CD14-positive monocyte (primary cell): Measurements from ENCODE around the gene LGALS3BP. TPM values are rescaled to one million over a fixed set of nuclear protein-coding genes. Genes with fewer than 3 reads are reported as not detected.
A peak's percentile ranks its signal among the peaks of the same experiment; 100 is the strongest.

Experiments used
- DNase-seq, 3 donors: peaks; one replicate each; pipeline ENCODE4 v3.0.0-alpha.2; 2011 to 2022
- H2AFZ ChIP-seq: 2 replicates; pipeline ENCODE4 v1.6.0; 2012; ENCODE audit warnings: mild to moderate bottlenecking, low read depth, low read length, inconsistent platforms; ENCODE audit not compliant: insufficient read depth, poor library complexity, severe bottlenecking
- H3K27ac ChIP-seq, 2 donors: 1 replicate in 1 of 2; 2 replicates in 1 of 2; pipeline ENCODE4 v1.5.1; 2012 to 2013; ENCODE audit warnings: low read length in 2 of 2, control low read depth in 1 of 2, inconsistent platforms in 1 of 2, low read depth in 1 of 2, mild to moderate bottlenecking in 1 of 2
- H3K27me3 ChIP-seq, 2 donors: one replicate each; pipeline versions ENCODE4 v1.6.0 to v1.6.1; 2011 to 2013; ENCODE audit warnings: low read length in 2 of 2; ENCODE audit not compliant: control insufficient read depth in 2 of 2, insufficient read depth in 2 of 2
- H3K36me3 ChIP-seq, 2 donors: replicated peaks in 1 of 2; 1 replicate in 1 of 2; 2 replicates in 1 of 2; pipeline versions ENCODE4 v1.5.1 to v1.6.1; 2012 to 2013; ENCODE audit warnings: low read length in 2 of 2, control low read depth in 1 of 2, inconsistent platforms in 1 of 2, mild to moderate bottlenecking in 1 of 2; ENCODE audit not compliant: insufficient read depth in 2 of 2, control insufficient read depth in 1 of 2
- H3K4me1 ChIP-seq, 2 donors: 1 replicate in 1 of 2; 2 replicates in 1 of 2; pipeline versions ENCODE4 v1.5.1 to v1.6.1; 2012 to 2013; ENCODE audit warnings: low read length in 2 of 2, control low read depth in 1 of 2, inconsistent platforms in 1 of 2, mild to moderate bottlenecking in 1 of 2, moderate library complexity in 1 of 2; ENCODE audit not compliant: insufficient read depth in 2 of 2, control insufficient read depth in 1 of 2
- H3K4me2 ChIP-seq: replicated peaks from 2 replicates; pipeline ENCODE3; 2012; ENCODE audit warnings: low read length, moderate library complexity, mild to moderate bottlenecking; ENCODE audit not compliant: poor library complexity, severe bottlenecking; ENCODE audit errors: extremely low read depth
- H3K4me3 ChIP-seq, 3 experiments: fragments of 200-600 bp in 1 of 3; sonication (generic) in 1 of 3; replicated peaks in 1 of 3; 1 replicate in 2 of 3; 2 replicates in 1 of 3; pipeline ENCODE4 v1.5.1; 2011 to 2013; ENCODE audit warnings: low read length in 3 of 3, mild to moderate bottlenecking in 3 of 3, control low read depth in 2 of 3, low read depth in 2 of 3, inconsistent platforms in 1 of 3, moderate library complexity in 1 of 3
- H3K79me2 ChIP-seq: 2 replicates; pipeline ENCODE4 v1.6.0; 2012; ENCODE audit warnings: mild to moderate bottlenecking, control low read depth, inconsistent platforms, low read length, moderate library complexity; ENCODE audit not compliant: insufficient read depth
- H3K9ac ChIP-seq: 2 replicates; pipeline ENCODE4 v1.6.0; 2017; ENCODE audit warnings: low read length, mild to moderate bottlenecking; ENCODE audit not compliant: insufficient read depth, poor library complexity, severe bottlenecking
- H3K9me3 ChIP-seq, 2 donors: replicated peaks in 1 of 2; 1 replicate in 1 of 2; 2 replicates in 1 of 2; pipeline versions ENCODE4 v1.5.1 to v1.6.1; 2012 to 2013; ENCODE audit warnings: low read length in 2 of 2, control low read depth in 1 of 2; ENCODE audit not compliant: control insufficient read depth in 1 of 2, insufficient read depth in 1 of 2
- H4K20me1 ChIP-seq: 2 replicates; pipeline ENCODE4 v1.6.0; 2012; ENCODE audit warnings: mild to moderate bottlenecking, low read length, control low read depth, moderate library complexity; ENCODE audit not compliant: insufficient read depth
- H3K27ac Mint-ChIP-seq, 7 donors: one replicate each; pipeline ENCODE4 v1.8.0; 2020; ENCODE audit warnings: mild to moderate bottlenecking in 7 of 7, mixed read lengths in 7 of 7, moderate library complexity in 6 of 7, inconsistent platforms in 2 of 7
- H3K27me3 Mint-ChIP-seq, 3 donors: one replicate each; pipeline ENCODE4 v1.8.0; 2021 to 2022; ENCODE audit warnings: low read depth in 3 of 3, mild to moderate bottlenecking in 3 of 3, mixed read lengths in 3 of 3, moderate library complexity in 3 of 3, inconsistent platforms in 1 of 3
- H3K36me3 Mint-ChIP-seq, 2 donors: one replicate each; pipeline ENCODE4 v1.8.0; 2020; ENCODE audit warnings: mixed read lengths in 2 of 2, inconsistent platforms in 1 of 2, mild to moderate bottlenecking in 1 of 2
- H3K4me1 Mint-ChIP-seq: one replicate; pipeline ENCODE4 v1.8.0; 2020; ENCODE audit warnings: mild to moderate bottlenecking, mixed read lengths
- H3K4me3 Mint-ChIP-seq, 2 donors: one replicate each; pipeline ENCODE4 v1.8.0; 2020; ENCODE audit warnings: mild to moderate bottlenecking in 2 of 2, mixed read lengths in 2 of 2, moderate library complexity in 1 of 2
- H3K9me3 Mint-ChIP-seq, 7 donors: one replicate each; pipeline ENCODE4 v1.8.0; 2020 to 2022; ENCODE audit warnings: mixed read lengths in 7 of 7, mild to moderate bottlenecking in 6 of 7, moderate library complexity in 6 of 7, inconsistent platforms in 2 of 7
- WGBS: methylation state at CpG from one replicate; pipeline ENCODE4 v1.1.5; 2013; ENCODE audit warnings: missing lambda C conversion rate; ENCODE audit not compliant: insufficient coverage; 5-methylcytosine and 5-hydroxymethylcytosine counted together
- intact Hi-C, 2 donors: fragments of 100-400 bp; cut with micrococcal nuclease; formaldehyde crosslinking; loops; one replicate each; pipeline versions ENCODE4 v1.15.0 to v1.15.1; 2023
- polyA plus RNA-seq, 3 donors: library from polyadenylated mRNA; depleted of rRNA in 1 of 3; unstranded in 2 of 3; stranded (reverse) in 1 of 3; fragments of 300-500 nt in 2 of 3; fragments of >200 nt in 1 of 3; fragmentation: Illumina TruSeq in 2 of 3; gene quantifications; 1 replicate in 2 of 3; 2 replicates in 1 of 3; pipeline ENCODE4 v1.2.3, GENCODE V29; 2012 to 2021
- TF ChIP-seq, protein P1 (sequence below): fragments of 200-600 bp; IDR thresholded peaks from one replicate; pipeline ENCODE4 v1.8.0; 2022; ENCODE audit warnings: antibody characterized with exemption, mild to moderate bottlenecking

Gene LGALS3BP
- polyA plus RNA-seq, 3 donors, result 11.4 to 12.0 (median 11.7) TPM

DNA sequence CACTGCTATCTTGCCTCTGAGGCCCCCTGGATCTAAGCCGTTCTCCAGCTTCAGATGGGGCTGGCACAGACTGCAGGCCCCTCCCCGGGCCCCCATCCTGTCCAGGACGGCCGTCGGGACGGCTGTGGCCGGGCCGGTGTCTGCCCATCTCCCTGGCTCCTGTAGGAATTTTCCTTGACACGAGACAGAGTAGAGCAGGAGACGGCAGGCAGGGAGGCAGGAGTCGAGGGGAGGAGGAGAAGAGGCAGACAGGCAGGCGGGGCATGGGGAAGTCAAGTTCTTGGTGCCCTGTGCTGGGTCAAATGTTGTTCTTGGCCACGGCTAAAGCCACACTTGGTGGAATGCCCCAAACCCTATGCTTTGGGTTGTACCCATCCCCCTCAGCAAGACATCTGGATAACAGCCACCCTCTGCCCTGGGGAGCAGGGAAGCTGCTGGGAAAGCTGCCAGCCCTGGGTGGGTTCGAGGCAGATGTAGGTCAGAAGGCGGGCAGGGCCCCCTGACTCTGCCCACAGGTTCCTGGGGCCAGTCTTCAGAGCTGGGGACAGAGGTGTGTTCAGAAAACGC lies 48.3 kb upstream of the LGALS3BP start:
- Histone ChIP-seq H3K4me1 (peaks cover 11% of the 10 kb centered on the region in 2 donors), H3K27me3 (peaks cover 19 to 67% of the 10 kb centered on the region in 2 donors), H3K27ac (no peak overlapping the region), H3K9ac (no peak overlapping the region), H3K4me3 (no peak overlapping the region), H3K36me3 (no peaks in the 10 kb centered on the region), H3K9me3 (peaks cover 0 to 2% of the 10 kb centered on the region in 2 donors), H3K79me2 (no peaks in the 10 kb centered on the region), H3K4me2 (no peak overlapping the region), H4K20me1 (no peaks in the 10 kb centered on the region), H2AFZ (no peak overlapping the region)
- H3K36me3 Mint-ChIP-seq, result peaks cover under 1 to 3% of the 10 kb centered on the region in 2 donors
- H3K4me3 Mint-ChIP-seq, result peak overlapping the region in 1 of 2 donors; percentile 39
- peaks cover 0 to 18% (median 5%) of the 10 kb centered on the region in 7 donors for H3K9me3 Mint-ChIP-seq
- 68% methylated on average over 15 of the region's 16 CpGs for WGBS
- H3K4me1 Mint-ChIP-seq, result peaks cover 13% of the 10 kb centered on the region
- peaks cover 75 to 98% (median 82%) of the 10 kb centered on the region in 3 donors for H3K27me3 Mint-ChIP-seq
- DNase-seq, result no peak
- no peak overlapping the region for H3K27ac Mint-ChIP-seq
- TF ChIP-seq, protein P1, sequence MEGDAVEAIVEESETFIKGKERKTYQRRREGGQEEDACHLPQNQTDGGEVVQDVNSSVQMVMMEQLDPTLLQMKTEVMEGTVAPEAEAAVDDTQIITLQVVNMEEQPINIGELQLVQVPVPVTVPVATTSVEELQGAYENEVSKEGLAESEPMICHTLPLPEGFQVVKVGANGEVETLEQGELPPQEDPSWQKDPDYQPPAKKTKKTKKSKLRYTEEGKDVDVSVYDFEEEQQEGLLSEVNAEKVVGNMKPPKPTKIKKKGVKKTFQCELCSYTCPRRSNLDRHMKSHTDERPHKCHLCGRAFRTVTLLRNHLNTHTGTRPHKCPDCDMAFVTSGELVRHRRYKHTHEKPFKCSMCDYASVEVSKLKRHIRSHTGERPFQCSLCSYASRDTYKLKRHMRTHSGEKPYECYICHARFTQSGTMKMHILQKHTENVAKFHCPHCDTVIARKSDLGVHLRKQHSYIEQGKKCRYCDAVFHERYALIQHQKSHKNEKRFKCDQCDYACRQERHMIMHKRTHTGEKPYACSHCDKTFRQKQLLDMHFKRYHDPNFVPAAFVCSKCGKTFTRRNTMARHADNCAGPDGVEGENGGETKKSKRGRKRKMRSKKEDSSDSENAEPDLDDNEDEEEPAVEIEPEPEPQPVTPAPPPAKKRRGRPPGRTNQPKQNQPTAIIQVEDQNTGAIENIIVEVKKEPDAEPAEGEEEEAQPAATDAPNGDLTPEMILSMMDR, result no peak
- intact Hi-C loops, result no loop called here

DNA sequence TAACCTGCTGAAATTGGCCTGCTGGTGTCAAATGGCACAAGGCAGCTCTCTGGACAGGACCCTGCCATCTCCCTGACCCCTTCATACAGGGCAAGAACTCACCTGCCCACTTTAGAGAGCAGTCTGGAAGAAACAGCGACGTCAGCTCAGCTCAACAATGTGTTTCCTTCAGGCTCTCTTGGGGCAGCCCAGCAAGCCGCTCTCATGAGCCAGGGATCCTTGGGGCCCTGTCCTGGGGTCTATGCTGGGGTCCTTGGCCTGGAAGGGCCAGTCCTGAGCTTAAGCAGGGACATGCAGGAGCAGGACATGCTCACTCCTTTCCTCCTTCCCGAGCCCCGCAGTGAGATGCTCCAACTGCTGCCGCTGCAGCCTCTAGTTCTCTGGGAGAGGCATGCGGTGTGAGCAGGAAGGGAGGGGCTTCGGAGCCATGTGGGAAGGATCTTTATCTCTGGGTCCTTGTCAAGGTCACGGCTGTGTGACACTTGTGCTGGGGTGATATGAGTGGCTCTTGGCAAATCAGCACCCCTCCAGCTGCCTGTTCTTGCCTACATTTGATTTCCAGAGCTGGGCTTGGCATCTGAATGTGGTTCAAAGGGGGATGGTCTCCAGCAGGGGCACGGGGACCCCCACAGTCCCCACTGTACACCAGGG lies 47.7 kb upstream of the LGALS3BP start:
- no peak for DNase-seq
- peaks cover 0 to 2% of the 10 kb centered on the region in 2 donors for H3K9me3 ChIP-seq
- H3K79me2 ChIP-seq, result no peaks in the 10 kb centered on the region
- H3K9me3 Mint-ChIP-seq, result peaks cover 0 to 18% (median 5%) of the 10 kb centered on the region in 7 donors
- peaks cover 13% of the 10 kb centered on the region for H3K4me1 Mint-ChIP-seq
- H3K4me1 ChIP-seq, result peaks cover 11% of the 10 kb centered on the region in 2 donors
- TF ChIP-seq, protein P1, result no peak
- no peaks in the 10 kb centered on the region for H4K20me1 ChIP-seq
- no peak overlapping the region for H3K27ac ChIP-seq
- no peak overlapping the region for H3K4me2 ChIP-seq
- H2AFZ ChIP-seq, result no peak overlapping the region
- intact Hi-C loops, result no loop called here
- H3K27me3 Mint-ChIP-seq, result peaks cover 78 to 99% (median 88%) of the 10 kb centered on the region in 3 donors
- peaks cover 22 to 71% of the 10 kb centered on the region in 2 donors for H3K27me3 ChIP-seq
- no peak overlapping the region for H3K27ac Mint-ChIP-seq
- no peak overlapping the region for H3K4me3 Mint-ChIP-seq
- no peak overlapping the region for H3K9ac ChIP-seq
- peaks cover 3 to 4% of the 10 kb centered on the region in 2 donors for H3K36me3 Mint-ChIP-seq
- H3K4me3 ChIP-seq, result no peak overlapping the region
- H3K36me3 ChIP-seq, result no peaks in the 10 kb centered on the region
- WGBS, result 88% methylated on average over 7 of the region's 10 CpGs
